DMS79 (cell line): ENCODE results near the gene RSRC1.
"Not testable (repeated sequence)": the region's sequence is repeated elsewhere in the genome, so short reads cannot be mapped to it uniquely, and the experiment has no call there.

ENCODE experiments used
- DNase-seq: peaks from one replicate; lab custom pipeline; 2025; lab: John Stamatoyannopoulos, UW

The RSRC1 gene

DNA sequence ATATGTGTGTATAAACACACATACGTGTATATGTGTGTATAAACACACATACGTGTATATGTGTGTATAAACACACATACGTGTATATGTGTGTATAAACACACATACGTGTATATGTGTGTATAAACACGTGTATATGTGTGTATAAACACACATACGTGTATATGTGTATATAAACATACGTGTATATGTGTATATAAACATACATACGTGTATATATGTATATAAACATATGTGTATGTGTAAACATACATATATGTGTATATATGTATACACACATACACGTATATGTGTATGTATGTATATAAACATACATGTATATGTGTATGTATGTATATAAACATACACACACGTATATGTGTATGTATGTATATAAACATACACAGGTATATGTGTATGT, 119.1 kb downstream of the RSRC1 start:
- DNase-seq, result not testable (repeated sequence)

- DNase-seq, result no peak
These were observed 123.9 kb downstream of the RSRC1 start for GRCh38 chr3:158233791-158234190.

DNA sequence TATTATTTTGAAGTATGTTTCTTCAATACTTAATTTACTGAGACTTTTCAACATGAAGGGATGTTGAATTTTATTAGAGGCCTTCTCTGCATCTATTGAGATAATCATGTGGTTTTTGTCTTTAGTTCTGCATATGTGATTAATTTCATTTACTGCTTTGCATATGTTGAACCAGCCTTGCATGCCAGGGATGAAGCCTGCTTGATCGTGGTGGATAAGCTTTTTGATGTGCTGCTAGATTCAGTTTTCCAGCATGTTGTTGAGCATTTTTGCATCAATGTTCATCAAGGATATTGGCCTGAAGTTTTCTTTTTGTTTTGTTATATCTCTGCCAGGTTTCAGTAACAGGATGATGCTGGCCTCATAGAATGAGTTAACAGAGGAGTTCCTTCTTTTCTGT, 134.4 kb downstream of the RSRC1 start:
- no peak for DNase-seq

- no peak for DNase-seq
These were observed 137.4 kb downstream of the RSRC1 start for GRCh38 chr3:158247288-158247687.

DNA sequence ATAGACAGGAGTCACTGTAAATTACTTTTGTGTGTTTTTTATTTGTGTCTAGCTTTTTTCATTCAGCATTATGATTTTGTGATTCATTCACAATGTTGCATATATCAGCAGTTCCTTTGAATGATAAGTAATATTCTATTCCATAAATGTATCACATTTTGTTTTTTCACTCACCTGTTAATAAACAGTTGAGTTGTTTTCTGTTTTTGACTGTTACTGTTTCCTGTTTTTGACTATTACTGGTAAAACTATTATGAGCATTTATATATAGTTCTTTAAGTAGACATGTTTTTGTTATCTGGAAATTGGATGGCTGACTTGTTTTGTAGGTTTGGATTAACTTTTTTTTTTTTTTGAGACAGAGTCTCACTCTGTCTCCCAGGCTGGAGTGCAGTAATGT, 138.4 kb downstream of the RSRC1 start:
- no peak for DNase-seq

- DNase-seq, result no peak
These were observed 139.3 kb downstream of the RSRC1 start for GRCh38 chr3:158249183-158249582.

DNA sequence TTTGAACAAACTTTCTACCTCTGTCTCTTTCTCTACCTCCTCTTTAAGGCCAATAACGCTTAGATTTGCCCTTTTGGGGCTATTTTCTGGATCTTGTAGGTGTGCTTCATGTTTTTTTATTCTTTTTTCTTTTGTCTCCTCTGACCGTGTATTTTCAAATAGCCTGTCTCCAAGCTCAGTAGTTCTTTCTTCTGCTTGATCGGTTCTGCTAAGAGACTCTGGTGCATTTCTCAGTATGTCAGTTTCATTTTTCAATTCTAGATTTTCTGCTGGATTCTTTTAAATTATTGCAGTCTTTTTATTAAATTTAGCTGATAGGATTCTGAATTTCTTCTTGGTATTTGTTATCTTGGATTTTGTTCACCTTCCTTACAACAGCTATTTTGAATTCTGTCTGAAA, 148.7 kb downstream of the RSRC1 start:
- no peak for DNase-seq

DNA sequence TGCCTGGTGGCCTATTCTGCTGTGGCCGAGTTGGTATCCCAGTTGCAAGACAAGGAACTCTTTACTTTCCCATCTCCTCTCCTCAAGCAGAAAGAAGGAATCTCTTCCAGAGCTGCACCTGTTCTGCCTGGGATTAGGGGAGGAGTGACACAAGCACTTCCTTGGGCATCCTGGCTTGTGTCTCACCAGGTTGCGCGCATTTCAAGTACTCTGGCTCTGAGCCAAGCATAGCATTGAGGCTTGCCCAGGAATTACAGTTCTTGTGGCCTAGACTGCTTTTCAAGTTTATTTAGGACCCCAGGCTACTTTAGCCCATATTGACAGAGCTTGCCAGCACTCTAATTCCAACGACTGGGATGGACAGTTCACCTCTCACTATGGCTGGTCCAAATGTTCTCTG, 150.5 kb downstream of the RSRC1 start:
- peak; percentile 66 for DNase-seq

DNA sequence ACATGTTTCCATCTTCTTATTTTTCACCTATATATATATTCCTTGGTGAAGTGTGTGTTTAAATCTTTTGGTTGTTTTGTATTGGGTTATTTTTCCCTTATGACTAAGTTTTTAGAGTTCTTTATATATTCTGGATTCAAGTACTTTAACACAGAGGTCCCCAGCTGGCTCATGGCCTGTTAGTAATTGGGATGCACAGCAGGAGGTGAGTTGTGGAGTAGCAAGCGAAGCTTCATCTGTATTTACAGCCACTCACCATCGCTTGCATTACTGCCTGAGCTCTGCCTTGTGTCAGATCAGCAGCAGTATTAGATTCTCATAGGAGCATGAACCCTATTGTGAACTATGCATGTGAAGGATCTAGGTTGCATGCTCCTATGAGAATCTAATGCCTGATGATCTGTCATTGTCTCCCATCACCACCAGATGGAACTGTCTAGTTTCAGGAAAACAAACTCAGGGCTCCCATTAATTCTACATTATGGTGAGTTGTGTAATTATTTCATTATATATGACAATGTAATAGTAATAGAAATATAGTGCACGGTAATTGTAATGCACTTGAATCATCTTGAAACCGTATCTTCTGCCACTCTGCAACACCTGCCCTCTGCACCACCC, 151.6 kb downstream of the RSRC1 start:
- DNase-seq, result peak; percentile 16

GRCh38 chr3:158264894-158265293, 155.0 kb downstream of the RSRC1 start:
- DNase-seq, result no peak

- DNase-seq, result no peak
These were observed 157.1 kb downstream of the RSRC1 start for GRCh38 chr3:158267015-158267414.

GRCh38 chr3:158269942-158270341, 160.1 kb downstream of the RSRC1 start:
- DNase-seq, result no peak

GRCh38 chr3:158272081-158272480, 162.2 kb downstream of the RSRC1 start:
- no peak for DNase-seq

DNA sequence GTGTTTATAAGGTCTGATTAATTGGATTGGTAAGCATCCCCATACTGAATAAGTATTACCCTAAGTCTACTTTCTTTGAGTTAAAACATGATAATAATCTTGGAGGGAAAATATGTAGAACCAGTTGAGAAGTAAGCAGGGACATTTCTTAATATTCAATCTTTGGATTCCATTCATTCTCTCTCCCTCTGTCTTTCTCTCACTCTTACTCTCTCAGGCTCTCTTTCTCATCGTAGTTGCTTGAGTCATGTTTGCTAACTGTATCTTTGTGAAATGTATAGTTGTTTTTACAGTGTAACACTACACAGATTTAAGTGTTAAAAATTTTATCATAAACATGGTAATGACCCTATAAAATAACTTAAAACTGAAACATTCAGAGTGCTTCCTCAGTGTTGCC, 163.8 kb downstream of the RSRC1 start:
- DNase-seq, result no peak

- DNase-seq, result no peak
These were observed 168.3 kb downstream of the RSRC1 start for GRCh38 chr3:158278187-158278586.

- no peak for DNase-seq
These were observed 169.7 kb downstream of the RSRC1 start for GRCh38 chr3:158279609-158280008.

DNA sequence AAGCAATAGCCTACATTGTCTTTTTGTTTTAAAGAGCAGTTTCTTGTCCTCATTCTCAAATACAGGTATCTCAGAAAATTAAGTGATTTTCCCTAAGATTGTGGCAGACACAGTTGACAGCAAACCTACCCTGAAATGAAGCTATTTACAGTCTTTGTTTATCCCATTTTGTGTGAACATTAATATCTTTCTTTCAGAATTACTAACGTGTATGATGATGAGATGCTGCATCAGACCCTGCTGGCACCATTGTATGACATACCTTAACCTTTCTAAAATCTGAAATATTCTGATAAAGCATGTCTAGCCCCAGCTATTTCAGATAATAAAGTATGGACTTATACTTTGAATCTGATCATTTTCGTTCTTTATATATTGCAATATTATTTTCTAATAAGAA, 185.9 kb downstream of the RSRC1 start:
- no peak for DNase-seq

DNA sequence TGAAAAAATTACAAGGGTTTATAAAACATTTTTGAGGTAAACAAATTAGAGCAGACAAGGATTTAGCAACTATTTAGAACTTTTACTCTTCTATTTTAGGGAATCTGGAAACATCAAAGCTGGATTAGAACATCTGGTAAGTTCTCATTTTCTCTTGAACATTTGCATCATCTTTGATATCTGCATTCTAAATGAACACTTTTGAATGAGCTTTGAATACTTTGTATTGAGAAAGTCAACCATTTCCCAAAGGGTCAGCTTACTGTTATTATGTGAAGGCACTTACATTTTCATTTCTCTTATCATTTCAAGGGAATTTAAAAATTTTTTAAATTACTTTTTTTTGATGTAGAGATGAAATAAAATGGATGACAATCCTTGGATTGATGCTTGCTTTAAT, 188.1 kb downstream of the RSRC1 start:
- DNase-seq, result no peak

DNA sequence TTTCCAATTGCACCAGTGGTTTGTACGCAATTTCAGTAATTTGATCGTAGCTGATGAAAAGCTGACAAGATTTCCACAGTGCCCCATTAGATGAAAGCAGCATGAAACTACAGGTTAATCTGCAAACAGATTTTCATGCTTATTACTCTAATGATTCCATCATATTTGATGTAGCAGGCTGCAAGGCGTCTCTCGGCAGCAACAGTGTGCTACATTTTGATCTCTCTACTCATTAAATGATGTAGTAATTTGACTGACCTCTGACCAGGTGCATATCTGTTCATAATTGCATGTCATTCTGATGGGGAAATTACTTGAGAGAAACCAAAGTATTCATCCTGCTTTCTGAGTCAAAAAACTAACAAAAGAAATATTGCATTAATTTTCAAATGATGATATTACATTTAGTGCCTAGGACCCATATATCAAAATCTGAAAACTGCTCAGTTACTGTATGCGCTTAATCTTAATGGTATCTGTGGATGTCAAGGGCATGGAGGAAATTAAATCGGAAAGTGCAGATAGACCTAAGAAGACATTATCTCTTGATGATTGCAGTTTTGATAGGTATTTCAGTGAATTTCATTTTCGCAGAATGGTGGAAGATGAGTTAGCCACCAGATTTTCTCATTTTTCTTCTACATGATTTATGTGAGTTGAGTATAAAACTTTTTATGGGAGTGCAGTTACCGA, 198.5 kb downstream of the RSRC1 start:
- no peak for DNase-seq

DNA sequence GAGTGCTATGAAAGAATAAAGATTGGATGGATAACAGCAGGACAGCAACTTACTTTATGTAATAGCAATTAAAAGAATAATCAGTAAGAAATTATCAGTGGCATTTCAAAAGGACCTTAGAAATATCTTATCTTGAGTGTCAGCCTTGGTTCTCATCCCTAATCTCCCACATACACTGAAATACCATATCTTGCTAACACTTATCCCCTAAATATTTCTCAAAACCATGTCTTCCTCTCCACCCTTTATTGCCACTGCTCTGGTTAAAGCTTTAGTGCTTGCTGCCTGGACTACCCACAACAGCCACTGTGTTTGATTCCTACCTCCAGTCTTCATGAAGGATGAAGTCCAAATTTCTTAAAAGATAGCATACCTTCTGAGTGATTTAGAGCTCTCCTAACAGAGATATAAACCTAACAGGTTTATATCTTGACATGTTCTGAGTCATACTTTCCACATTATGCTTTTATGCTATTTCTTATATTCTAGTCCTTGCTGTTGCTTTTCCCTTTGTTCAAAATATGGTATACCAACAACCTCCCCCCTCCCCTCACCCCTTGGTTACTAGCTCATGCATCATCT, 202.8 kb downstream of the RSRC1 start:
- no peak for DNase-seq

DNA sequence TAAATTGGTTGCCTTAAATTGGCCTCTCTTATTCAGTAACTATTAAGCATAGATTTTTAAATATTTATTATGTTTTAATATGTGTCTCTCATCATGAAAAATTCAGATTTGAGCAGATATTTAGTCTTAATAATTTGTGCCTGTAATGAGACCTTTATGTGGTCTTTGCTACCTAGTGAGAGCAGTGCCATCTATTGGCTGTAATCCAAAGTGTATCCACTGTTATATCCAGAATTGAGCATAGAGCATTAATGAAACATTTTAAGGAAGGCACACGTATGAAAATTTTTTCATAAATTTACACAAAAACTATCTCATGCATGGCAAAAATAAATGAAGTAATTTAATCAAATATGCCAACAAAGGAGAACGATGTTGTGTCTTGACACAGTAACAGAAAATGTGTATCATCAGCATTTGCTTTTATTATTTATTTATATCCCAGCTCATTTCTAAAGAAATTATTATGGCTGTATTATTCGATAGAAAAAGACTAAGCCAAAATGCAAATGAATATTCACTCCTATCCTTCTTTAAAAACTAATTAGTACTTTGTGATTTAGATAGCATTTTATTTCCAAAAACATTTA, 203.5 kb downstream of the RSRC1 start:
- DNase-seq, result peak; percentile 9

DNA sequence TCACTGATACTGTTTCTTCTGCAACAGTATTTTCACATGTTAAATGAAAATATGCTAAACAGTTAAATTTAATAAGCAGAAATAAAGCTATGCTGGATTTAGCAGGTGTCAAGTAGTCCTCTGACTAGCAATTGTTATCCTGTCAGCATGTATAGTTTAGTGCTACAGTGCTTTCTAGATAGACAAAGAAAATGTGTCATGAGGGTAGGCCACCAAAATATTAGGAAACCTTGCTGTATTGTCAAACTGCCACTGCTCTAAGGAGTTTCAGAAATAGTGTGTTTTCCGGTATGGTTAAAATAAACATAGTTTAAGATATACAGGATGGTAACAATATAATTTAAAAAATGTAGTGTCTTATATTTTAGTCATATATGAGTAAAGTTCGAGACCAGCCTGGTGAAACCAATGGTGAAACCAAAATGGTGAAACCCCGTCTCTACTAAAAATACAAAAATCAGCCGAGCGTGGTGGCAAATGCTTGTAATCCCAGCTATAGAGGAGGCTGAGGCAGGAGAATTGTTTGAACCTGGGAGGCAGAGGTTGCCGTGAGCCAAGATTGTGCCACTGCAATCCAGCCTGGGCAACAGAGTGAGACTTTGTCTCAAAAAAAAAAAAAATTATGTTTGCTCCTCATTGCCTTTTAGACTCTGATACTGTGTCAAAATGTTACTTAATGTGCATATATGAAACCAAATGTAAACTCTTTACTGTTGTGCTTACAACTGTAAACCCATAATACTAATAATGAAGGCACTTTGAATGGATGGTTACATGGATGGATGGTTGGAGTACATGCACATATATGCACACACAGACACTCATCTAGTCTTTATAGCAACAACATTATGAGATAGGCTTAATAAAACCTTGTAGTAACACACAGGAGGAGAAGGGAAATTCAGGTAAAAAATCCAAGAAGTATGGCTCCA, 204.8 kb downstream of the RSRC1 start:
- no peak for DNase-seq
